NB4 (cell line): ENCODE results near the gene EXOC6B.

ENCODE experiments used
- DNase-seq: peaks from one replicate; pipeline ENCODE4 v3.0.0; 2010; ENCODE audit warnings: low read depth
- H3K4me3 ChIP-seq: one replicate; pipeline ENCODE4 v1.5.1; 2011; ENCODE audit warnings: mild to moderate bottlenecking, low read depth, low read length, moderate library complexity
- CTCF ChIP-seq: IDR thresholded peaks from one replicate; pipeline ENCODE4 v1.5.1; 2012; ENCODE audit warnings: low read depth, low read length
- MAX ChIP-seq: IDR thresholded peaks from 2 replicates; pipeline ENCODE4 v1.6.1; 2011; ENCODE audit warnings: low read depth, low read length
- MYC ChIP-seq: IDR thresholded peaks from 2 replicates; pipeline ENCODE4 v1.6.1; 2011; ENCODE audit warnings: low read depth, low read length
- POLR2A ChIP-seq: IDR thresholded peaks from 2 replicates; pipeline ENCODE4 v1.6.1; 2011; ENCODE audit warnings: mild to moderate bottlenecking; ENCODE audit not compliant: insufficient read length; ENCODE audit errors: extremely low read depth

EXOC6B gene

GRCh38 chr2:72442270-72442669, 383.6 kb downstream of the EXOC6B start:
- no peak for TF ChIP-seq CTCF
- no peak for TF ChIP-seq POLR2A
- DNase-seq = no peak
- H3K4me3 ChIP-seq = no peak overlapping the region

- TF ChIP-seq POLR2A (no peak), CTCF (no peak), MYC (no peak), MAX (no peak)
- no peak for DNase-seq
- H3K4me3 ChIP-seq = no peak overlapping the region
Observed at GRCh38 chr2:72439892-72440291, 385.9 kb downstream of the EXOC6B start.

GRCh38 chr2:72438364-72438763, 387.5 kb downstream of the EXOC6B start:
- H3K4me3 ChIP-seq = no peak overlapping the region
- peak; percentile 4 for DNase-seq
- TF ChIP-seq CTCF = no peak
- no peak for TF ChIP-seq MAX
- no peak for TF ChIP-seq MYC
- no peak for TF ChIP-seq POLR2A

- DNase-seq = no peak
- TF ChIP-seq CTCF = no peak
- TF ChIP-seq POLR2A = no peak
- TF ChIP-seq MAX = no peak
- no peak for TF ChIP-seq MYC
- no peak overlapping the region for H3K4me3 ChIP-seq
Observed at GRCh38 chr2:72431737-72432136, 394.1 kb downstream of the EXOC6B start.

GRCh38 chr2:72427022-72427861, 398.6 kb downstream of the EXOC6B start:
- TF ChIP-seq MAX (no peak), POLR2A (no peak), MYC (no peak), CTCF (no peak)
- H3K4me3 ChIP-seq = no peak overlapping the region
- DNase-seq = no peak
